C4-2B (cell line): ENCODE results near the gene USP30.

Source experiments
- ZFX ChIP-seq: fragments of 450-650 bp; IDR thresholded peaks from 2 replicates; pipeline ENCODE4 v1.6.1; 2017
- TF ChIP-seq, protein P1 (sequence below): fragments of 450-650 bp; conservative IDR thresholded peaks from 2 replicates; pipeline ENCODE4 v1.5.1; 2017; ENCODE audit warnings: mild to moderate bottlenecking

DNA sequence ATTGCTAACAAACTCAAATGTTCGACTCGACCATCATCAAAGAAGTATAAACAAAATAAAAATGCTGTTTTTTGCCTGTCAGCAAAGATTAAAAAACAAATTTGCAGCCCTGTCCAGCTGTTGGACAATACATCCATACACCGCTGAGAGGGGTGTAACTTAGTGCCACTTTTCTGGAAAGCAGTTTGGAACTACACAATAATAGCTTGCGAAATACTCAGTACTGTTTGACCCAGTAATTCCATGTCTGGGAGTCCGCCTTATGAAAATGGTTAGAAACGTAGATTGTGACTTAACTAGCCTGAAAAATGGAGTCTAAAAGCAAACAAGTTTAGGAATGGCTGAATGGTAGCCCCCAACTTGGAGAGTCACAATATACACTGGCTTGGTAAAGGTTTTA is 6.4 kb downstream of the USP30 start:
- TF ChIP-seq, protein P1, sequence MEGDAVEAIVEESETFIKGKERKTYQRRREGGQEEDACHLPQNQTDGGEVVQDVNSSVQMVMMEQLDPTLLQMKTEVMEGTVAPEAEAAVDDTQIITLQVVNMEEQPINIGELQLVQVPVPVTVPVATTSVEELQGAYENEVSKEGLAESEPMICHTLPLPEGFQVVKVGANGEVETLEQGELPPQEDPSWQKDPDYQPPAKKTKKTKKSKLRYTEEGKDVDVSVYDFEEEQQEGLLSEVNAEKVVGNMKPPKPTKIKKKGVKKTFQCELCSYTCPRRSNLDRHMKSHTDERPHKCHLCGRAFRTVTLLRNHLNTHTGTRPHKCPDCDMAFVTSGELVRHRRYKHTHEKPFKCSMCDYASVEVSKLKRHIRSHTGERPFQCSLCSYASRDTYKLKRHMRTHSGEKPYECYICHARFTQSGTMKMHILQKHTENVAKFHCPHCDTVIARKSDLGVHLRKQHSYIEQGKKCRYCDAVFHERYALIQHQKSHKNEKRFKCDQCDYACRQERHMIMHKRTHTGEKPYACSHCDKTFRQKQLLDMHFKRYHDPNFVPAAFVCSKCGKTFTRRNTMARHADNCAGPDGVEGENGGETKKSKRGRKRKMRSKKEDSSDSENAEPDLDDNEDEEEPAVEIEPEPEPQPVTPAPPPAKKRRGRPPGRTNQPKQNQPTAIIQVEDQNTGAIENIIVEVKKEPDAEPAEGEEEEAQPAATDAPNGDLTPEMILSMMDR = no peak
- TF ChIP-seq ZFX = no peak
